ACHN (cell line): ENCODE data around the gene SF1.
"Not testable (repeated sequence)": the region's sequence is repeated elsewhere in the genome, so short reads cannot be mapped to it uniquely, and the experiment has no call there.

Experiments used
- DNase-seq: peaks from one replicate; pipeline ENCODE4 v3.0.0-alpha.2; 2015
- in situ Hi-C: cut with HindIII; loops from 2 replicates; pipeline ENCODE4 v1.10.0; 2017; ENCODE audit warnings: low sequenced_read_pairs, low pct_ligation_motif_present, low pct_unique_long_range_greater_than_20kb

SF1 gene, protein sequence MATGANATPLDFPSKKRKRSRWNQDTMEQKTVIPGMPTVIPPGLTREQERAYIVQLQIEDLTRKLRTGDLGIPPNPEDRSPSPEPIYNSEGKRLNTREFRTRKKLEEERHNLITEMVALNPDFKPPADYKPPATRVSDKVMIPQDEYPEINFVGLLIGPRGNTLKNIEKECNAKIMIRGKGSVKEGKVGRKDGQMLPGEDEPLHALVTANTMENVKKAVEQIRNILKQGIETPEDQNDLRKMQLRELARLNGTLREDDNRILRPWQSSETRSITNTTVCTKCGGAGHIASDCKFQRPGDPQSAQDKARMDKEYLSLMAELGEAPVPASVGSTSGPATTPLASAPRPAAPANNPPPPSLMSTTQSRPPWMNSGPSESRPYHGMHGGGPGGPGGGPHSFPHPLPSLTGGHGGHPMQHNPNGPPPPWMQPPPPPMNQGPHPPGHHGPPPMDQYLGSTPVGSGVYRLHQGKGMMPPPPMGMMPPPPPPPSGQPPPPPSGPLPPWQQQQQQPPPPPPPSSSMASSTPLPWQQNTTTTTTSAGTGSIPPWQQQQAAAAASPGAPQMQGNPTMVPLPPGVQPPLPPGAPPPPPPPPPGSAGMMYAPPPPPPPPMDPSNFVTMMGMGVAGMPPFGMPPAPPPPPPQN

DNA sequence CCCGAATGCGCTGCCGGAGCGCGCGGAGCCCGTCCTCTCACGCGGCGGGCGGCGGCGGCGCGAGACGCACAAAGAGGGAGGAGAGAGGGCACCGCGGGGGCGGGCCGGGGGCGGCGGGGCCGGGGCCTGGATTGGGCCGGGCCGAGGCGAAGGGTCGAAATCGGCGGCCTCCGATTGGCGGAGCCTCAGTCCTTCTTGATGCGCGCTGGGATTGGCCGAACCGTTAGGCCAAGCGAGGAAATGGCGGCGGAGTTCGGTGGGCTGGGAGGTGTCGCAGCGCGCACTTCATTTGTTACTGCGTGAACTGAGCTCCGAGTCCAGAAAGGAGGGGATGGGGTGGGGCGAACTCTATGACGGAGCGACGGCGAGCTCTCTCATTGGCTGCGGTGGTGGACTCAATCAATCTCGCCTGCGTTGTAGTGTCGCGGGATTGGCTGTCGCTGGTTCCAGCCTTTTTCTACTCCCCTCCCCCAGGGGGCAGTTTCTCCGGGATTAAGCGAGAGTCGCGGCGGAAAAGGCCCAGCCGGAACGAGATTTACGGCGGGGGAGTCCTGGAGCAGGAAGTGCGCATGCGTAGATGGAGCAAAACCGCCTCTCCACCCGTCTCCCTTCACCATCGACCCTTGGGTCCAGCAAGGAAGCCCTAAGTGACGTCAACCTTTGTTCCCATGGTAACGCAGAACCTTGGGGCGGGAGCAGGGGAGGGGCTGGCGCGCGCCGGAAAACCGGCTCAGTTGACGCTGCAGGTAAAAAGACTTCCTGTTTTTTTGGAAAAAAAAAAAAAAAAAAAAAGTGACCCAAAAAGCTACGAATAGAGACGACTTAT, at the start of gene SF1:
Gene SF1 (minus strand): TSS at position 70 of the 826 bp plus-strand sequence. CDS start 150 bp downstream, outside the sequence.
- peak; percentile 99 for DNase-seq
- in situ Hi-C loops, result no loop called here

DNA sequence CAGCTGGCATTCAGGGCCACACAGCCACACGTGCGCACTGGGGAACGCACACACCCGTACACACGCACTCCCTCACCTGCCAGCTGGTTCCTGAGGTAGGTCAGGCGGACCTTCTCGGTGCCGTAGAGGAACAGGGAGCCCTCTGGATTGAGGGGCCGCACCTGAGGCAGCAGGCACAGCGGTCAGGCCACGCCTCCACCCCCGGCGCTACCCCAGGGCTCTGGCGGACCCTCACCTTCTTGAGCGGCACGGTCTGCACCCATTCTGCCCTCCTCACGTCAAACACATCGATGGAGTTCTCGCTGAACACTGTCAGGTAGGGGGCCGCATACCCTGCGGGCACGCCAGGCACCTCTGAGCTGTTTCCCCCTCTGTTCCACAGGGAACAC, 49.1 kb upstream of the SF1 start:
- no peak for DNase-seq
- in situ Hi-C loops, result no loop called here

GRCh38 chr11:64826578-64827450, 48.5 kb upstream of the SF1 start:
- DNase-seq, result no peak
- in situ Hi-C loops, result no loop called here

- no peak for DNase-seq
- in situ Hi-C loops, result no loop called here
Observed at GRCh38 chr11:64826062-64826461, 47.7 kb upstream of the SF1 start.

- in situ Hi-C loops, result no loop called here
- DNase-seq, result no peak
Observed at GRCh38 chr11:64823568-64824119, 45.3 kb upstream of the SF1 start.

GRCh38 chr11:64817476-64817875, 39.1 kb upstream of the SF1 start:
- in situ Hi-C loops, result no loop called here
- DNase-seq, result no peak

GRCh38 chr11:64815433-64815832, 37.1 kb upstream of the SF1 start:
- DNase-seq, in situ Hi-C loops: not testable (repeated sequence)

GRCh38 chr11:64814712-64815187, 36.4 kb upstream of the SF1 start:
- in situ Hi-C loops, result no loop called here

GRCh38 chr11:64813826-64814225, 35.5 kb upstream of the SF1 start:
- DNase-seq, result no peak
- in situ Hi-C loops, result no loop called here

More at GRCh38 chr11:64814712-64815187, 36.4 kb upstream of the SF1 start:
- DNase-seq, result no peak

GRCh38 chr11:64810891-64811272, 32.5 kb upstream of the SF1 start:
- in situ Hi-C loops, result no loop called here
- DNase-seq, result no peak

DNA sequence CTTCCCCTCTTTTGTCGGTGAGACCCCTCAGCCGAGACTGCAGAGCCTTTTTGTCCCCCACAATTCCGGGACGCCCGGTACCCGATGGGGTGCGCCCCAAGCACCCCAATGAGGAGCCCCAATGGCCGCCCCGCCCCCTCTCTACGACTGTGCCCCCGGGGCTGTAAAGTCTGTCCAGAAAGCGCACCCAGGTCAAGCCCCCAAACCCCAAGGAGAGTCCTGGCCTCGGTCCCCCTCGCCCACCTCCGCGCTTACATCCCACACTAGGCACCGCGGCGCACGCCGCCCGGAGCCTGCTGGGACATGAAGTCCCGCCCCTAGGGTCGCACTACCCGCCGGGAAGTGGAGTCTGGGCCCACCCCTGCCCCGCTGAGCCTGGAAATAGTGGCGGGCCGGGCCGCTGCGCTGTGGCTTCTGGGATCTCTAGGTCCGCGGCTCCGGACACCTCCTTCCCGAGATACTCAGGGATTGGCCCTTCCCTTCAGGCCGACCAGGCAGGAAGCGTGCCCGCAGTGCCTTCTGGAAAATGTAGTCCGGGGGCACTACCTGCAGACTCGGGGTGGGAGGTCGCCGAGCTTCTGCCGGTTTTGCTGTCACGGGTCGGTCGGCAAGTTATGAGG, 32.0 kb upstream of the SF1 start, which contains the start of gene MEN1:
Gene MEN1 (minus strand): TSS at position 281 of the 620 bp plus-strand sequence. CDS start 442 bp downstream, outside the sequence.
- in situ Hi-C loops, result no loop called here

DNA sequence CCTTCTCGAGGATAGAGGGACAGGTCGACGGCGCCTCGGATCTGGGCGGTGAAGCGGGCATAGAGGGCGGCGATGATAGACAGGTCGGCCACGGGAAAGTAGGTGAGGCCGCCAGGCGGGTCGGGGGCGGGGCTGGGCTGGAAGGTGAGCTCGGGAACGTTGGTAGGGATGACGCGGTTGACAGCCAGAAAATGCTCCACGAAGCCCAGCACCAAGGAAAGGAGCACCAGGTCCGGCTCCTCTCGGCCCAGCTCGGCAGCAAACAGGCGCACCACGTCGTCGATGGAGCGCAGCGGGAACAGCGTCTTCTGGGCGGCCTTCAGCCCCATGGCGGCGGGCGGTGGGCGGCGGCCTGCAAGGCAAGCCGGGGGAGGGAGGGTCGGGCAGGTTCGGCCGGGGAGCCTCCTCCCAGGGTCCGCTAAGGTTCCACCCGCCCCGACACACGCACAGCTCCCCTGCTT, 31.5 kb upstream of the SF1 start:
- in situ Hi-C loops, result no loop called here
- DNase-seq, result peak; percentile 5

More for the DNA sequence above, 32.0 kb upstream of the SF1 start, which contains the start of gene MEN1:
- peak; percentile 93 for DNase-seq

GRCh38 chr11:64805481-64805880, 27.1 kb upstream of the SF1 start:
- no peak for DNase-seq
- in situ Hi-C loops, result no loop called here

- DNase-seq, result no peak
- in situ Hi-C loops, result no loop called here
Observed at GRCh38 chr11:64804346-64805210, 26.2 kb upstream of the SF1 start.

DNA sequence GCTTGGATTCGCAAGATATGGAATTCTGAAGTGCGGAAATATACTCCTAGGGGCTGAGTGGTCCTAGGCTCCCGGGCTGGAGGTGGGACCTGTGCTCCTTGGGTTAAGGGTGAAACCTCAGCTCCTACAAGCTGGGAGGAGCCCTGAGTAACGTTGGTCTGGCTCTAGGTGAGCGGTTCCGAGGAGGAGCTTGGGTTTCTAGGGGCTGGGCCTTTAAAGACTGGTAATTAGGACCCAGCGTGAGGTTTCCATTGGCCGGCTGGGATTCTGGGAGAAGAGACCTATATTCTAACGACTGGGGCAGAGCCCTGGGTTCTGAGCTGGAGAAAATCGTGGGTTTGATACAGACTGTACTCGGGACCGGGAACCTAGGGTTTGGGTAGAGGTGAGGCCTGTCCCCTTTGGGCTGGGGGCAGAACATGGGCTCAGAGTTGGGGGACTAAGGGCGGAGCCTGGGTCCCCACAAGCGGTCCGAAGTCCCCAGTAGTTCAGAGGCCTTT, 25.6 kb upstream of the SF1 start:
- no peak for DNase-seq
- in situ Hi-C loops, result no loop called here

DNA sequence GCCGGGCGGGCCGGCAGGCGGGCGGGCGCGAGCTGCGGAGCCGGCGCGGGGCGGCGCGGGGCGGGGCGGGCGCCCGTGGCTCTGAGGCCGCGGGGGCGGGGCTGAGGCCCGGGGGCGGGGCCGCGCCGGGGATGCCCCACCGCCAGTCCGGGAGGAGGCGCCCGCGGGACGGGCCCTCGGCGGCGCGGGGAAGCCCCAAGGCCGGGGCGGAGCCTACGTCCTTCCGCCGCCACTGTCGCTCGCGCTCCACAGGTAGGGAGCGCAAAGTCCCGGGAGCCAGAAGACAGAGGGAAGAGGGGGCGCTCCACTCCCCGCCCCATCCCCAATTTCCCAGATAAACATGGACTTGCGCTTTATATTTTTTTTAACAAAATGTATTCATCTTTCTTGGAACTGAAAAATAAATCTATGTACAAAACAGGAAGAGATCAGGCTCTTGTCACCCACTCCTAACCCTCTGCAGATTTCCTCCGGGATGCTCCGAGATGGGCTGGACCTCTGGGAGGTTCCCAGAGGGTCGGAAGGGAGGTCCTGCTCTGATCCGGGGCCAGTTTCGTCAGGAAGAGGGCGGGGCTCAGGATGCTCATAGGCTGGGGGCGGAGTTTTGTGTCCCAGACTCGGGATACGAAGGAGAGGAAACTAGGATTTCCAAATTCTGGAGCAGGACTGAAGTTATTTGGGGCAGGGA, 25.0 kb upstream of the SF1 start, which contains the start of gene MAP4K2:
Gene MAP4K2 (minus strand): TSS at position 57 of the 688 bp plus-strand sequence. CDS start 65 bp downstream, outside the sequence.
- DNase-seq, result peak; percentile 83
- in situ Hi-C loops, result no loop called here
